ENCODE results near the gene TEAD1. TPM values are rescaled to one million over a fixed set of nuclear protein-coding genes. Genes with fewer than 3 reads are reported as not detected.

The TEAD1 gene
- total RNA-seq, 1 donor from 2014 or later, result 107 TPM

DNA sequence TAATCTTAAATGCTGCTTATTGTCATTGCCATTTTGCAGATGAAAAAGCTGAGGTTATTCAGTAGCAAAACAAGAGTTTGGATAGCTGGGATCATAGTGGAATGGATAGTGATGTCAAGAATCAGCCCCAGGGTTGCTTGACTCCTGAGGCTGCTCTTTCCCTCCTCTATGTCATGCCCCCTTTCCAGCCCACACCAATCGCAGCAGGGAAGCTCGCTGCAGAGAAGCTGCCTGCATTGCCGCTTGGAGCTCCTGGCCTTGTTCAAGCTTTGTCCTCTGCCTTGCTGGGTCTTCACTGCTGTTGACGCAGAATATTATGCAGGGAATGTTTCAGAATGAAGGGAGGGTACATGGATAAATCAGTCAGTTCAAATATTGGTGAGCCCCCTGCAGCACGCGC lies 206.1 kb downstream of the TEAD1 start:
- DNase-seq (no peak), ATAC-seq (ENCODE audit: poor library complexity) (no peak)
- intact Hi-C loops (cut with DNase I), result no loop called here

GRCh38 chr11:12882670-12883069 lies 208.4 kb downstream of the TEAD1 start:
- intact Hi-C loops (cut with DNase I), result no loop called here
- ATAC-seq (ENCODE audit: poor library complexity) (no peak), DNase-seq (no peak)

- no peak for DNase-seq
- ATAC-seq (ENCODE audit: poor library complexity), result no peak
Measured at GRCh38 chr11:12884751-12885318, 210.6 kb downstream of the TEAD1 start.

DNA sequence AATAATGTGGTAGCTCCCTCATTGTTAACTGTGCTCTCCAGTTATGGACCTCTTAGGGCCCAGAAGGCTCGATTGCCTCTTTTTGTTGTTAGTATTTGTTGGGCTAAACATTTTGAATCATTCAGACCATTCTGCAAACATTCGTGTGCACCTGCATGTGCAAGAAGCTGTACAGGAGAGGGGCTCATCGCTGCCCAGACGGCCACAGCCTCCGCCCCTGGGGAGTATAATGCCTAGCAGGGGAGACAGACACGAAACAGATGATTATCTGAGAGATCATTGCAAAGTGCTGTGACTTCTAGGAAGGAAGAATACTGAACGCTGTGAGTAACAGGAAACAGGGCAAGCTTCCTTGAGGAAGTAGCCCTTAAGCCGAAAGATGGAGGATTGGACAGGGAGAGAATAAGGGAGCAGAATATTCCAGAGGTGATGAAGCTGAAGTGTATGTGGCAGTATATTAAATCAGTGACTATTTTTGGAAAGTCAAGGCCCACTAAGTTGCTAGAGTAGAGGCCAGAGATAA lies 211.6 kb downstream of the TEAD1 start:
- DNase-seq, result no peak
- intact Hi-C loops (cut with DNase I), result no loop called here
- no peak for ATAC-seq (ENCODE audit: poor library complexity)

More at GRCh38 chr11:12884751-12885318, 210.6 kb downstream of the TEAD1 start:
- intact Hi-C loops (cut with DNase I), result no loop called here

DNA sequence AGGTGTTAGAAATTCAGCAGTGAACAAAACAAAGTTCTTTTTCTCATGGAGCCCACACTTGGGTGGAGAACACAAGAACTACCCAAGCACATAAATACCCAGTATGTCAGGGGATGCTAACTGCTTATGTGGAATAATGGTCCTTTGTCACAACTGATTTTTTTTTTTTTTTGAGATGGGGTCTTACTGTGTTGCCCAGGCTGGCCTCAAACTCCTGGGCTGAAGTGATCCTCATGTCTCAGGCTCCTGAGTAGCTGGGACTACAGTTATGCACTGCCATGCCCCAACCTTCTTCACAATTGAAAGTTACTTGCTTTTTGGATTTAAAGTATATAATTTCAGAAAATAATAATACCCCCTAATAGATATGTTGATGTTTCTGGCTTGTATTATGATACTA lies 212.3 kb downstream of the TEAD1 start:
- intact Hi-C loops (cut with DNase I), result no loop called here
- ATAC-seq (ENCODE audit: poor library complexity), result no peak

GRCh38 chr11:12888525-12889158 lies 214.4 kb downstream of the TEAD1 start:
- intact Hi-C loops (cut with DNase I), result no loop called here
- DNase-seq (peak; percentile 92), ATAC-seq (ENCODE audit: poor library complexity) (peak; percentile 83)

More for the DNA sequence above, 212.3 kb downstream of the TEAD1 start:
- no peak for DNase-seq

GRCh38 chr11:12889243-12889642 lies 215.0 kb downstream of the TEAD1 start:
- intact Hi-C loops (cut with DNase I), result no loop called here
- DNase-seq (peak; percentile 58), ATAC-seq (ENCODE audit: poor library complexity) (peak; percentile 71)

DNA sequence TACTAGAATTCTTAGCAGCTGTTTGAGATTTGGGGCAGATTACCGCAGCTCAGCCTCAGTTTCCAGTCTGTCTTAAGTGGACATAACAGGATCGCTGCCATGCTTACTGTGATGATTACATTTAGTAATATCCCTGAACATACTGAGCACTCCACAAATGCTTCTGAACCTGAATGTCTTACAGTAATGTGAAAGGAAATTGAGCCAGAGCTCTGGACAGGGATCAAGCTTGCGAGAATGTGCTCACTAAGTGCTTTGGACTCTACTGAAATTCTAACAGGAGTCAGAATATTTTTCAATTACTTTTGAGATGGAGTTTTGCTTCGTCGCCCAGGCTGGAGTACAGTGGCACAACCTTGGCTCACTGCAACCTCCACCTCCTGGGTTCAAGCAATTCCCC lies 216.3 kb downstream of the TEAD1 start:
- ATAC-seq (ENCODE audit: poor library complexity) (no peak), DNase-seq (no peak)
- intact Hi-C loops (cut with DNase I), result loop anchor here (5.0 to 10.0 kb wide), 5 partner anchors 213 to 558 kb away; no protein-coding TSS in a partner anchor

DNA sequence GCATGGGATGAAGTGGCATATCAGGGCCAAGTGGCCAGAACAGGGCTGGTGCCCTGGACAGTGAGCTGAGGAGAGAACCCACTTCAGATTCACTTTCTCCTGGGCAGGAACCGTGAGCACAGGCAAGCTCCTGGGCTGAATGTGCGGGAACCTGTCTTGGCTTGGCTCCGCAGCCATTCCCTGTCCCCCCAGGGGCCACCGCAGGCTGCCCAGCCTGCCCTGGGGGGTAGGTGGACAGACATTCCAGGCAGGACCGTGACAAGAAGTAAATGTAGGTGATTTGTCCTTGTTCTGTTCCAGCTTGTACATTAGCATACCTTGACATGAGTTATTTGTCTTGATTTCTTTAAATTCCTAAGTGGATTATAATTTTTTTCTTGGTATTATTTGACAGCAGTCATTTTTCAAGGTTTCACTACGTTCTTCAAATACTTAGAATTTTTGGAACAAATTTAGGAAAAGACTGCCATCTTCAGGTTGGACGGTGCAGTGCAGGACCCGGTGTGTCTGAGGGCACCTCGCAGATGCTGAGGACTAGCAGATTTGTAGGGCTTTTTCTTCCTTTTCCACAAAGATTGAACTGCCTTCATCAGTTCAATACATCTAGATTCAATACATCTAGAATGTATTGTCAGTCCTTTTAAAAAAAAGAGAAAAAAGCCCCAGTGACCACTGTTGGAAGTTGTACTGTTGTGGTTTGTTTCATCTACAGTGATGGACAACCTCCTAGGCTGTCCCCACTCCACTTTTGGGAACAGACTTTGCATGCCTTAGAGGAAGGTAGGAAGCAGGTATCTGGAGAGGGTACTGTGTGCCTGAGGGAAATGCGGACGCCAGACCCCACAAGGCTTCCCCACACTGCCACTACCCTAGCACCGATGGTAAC lies 219.8 kb downstream of the TEAD1 start:
- ATAC-seq (ENCODE audit: poor library complexity) (no peak), DNase-seq (peak; percentile 65)
- intact Hi-C loops (cut with DNase I), result loop anchor here (5.0 to 10.0 kb wide), 5 partner anchors 217 to 562 kb away; no protein-coding TSS in a partner anchor

DNA sequence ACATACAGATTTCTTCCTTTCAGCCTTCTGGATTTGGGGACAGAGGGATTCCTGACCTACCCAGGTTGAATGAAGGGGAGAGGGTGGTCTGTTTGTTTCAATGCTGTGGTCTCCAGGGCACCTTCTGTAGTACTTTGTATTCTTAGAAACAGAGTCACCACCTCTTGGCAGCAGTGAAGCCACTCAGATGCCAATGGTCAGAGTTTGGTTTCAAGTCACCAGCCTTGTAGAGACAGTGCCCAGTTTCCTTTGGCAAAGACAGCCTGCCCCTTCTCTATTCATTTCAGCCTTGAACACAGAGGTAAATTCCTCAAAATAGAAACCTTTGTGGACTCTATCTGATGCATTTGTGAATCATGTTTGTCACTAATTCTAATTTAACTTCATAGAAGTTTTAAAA lies 223.2 kb downstream of the TEAD1 start:
- peak; percentile 87 for ATAC-seq (ENCODE audit: poor library complexity)
- DNase-seq, result no peak
- intact Hi-C loops (cut with DNase I), result loop anchor here (10.0 kb wide), 3 partner anchors 303 to 483 kb away; no protein-coding TSS in a partner anchor

DNA sequence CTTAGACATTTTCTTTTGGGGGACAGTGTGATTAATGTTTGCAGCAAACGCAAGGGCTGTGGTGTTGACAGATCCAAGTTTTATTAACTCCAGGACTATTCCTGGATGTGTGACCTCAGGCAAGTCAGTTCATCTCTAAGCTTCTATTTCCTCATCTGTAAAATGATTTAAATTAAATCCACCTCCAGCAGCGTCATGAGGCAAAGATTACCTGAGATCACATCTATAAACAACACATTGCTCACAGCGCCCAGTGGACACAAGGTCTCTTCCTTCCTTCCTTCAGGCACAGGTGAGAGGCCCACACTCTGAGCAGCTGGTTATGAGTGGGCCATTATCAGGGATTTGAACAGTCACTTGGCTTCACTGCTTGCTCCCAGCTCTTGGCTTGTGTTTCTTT lies 223.6 kb downstream of the TEAD1 start:
- ATAC-seq (ENCODE audit: poor library complexity), result peak; percentile 68
- DNase-seq, result no peak
- intact Hi-C loops (cut with DNase I), result loop anchor here (10.0 kb wide), 3 partner anchors 303 to 483 kb away; no protein-coding TSS in a partner anchor

GRCh38 chr11:12900496-12900895 lies 226.3 kb downstream of the TEAD1 start:
- DNase-seq (no peak), ATAC-seq (ENCODE audit: poor library complexity) (peak; percentile 28)
- intact Hi-C loops (cut with DNase I), result no loop called here

DNA sequence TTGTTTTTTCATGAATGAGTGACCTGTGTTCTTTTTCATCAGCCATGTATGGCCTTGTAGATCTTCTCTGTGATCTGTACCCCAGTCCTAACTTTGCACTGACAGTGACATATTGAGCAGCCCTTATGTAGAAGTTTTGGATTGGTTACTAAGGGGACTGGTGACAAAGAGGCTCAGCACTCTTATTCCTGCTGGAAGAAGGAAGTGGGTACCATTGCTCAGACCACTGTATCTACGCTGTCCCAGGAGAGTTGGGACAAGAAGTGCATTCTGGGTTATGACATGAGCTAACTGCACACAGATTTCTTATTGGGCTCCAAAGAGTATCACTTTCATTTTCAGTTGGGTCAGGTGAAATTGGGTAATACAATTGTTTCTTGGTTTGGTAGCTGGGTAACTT lies 227.1 kb downstream of the TEAD1 start:
- ATAC-seq (ENCODE audit: poor library complexity) (no peak), DNase-seq (no peak)
- intact Hi-C loops (cut with DNase I), result no loop called here

DNA sequence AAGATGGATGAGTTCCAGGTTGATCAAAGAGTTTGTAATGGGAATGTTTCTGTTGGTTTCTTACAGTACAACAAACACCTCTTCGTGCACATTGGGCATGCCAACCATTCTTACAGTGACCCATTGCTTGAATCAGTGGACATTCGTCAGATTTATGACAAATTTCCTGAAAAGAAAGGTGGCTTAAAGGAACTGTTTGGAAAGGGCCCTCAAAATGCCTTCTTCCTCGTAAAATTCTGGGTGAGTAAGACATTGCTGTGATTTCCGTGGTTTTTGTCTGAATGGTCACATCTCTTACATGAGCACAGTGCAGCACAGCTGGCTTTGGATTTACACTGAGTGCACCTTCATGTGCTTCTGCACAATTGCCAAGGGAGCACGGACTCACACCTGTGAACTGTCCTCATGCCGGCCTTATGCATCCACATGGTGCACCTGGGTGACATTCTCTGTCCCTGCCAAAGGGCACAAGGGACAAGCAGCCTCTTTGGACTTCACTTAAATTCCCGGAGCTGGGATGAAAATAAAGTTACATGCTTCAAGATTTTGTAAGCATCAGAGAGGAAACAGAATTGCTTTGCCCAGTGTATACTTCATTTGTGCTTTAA lies 227.8 kb downstream of the TEAD1 start:
- ATAC-seq (ENCODE audit: poor library complexity) (no peak), DNase-seq (no peak)
- intact Hi-C loops (cut with DNase I), result no loop called here

- intact Hi-C loops (cut with DNase I), result no loop called here
Measured at GRCh38 chr11:12902791-12903486, 228.7 kb downstream of the TEAD1 start.

GRCh38 chr11:12905435-12905834 lies 231.2 kb downstream of the TEAD1 start:
- DNase-seq (no peak), ATAC-seq (ENCODE audit: poor library complexity) (no peak)
- intact Hi-C loops (cut with DNase I), result no loop called here

More at GRCh38 chr11:12902791-12903486, 228.7 kb downstream of the TEAD1 start:
- DNase-seq (no peak), ATAC-seq (ENCODE audit: poor library complexity) (no peak)

DNA sequence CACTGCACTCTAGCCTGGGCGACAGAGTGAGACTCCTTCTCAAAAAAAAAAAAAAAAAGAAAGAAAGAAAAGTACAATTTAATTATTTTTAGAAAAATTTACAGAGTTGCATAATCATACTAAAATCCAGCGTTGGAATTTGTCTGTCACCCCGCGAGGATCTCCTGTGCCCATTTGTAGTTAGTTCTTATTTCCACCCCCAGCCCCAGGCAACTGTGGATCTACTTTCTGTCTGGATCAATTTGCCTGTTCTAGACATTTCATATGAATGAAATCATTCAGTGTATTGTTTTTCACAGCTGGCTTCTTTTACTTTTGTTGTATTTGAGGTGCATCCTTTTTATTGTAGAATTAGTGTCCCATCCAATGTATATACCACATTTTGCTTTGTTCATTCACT lies 232.3 kb downstream of the TEAD1 start:
- ATAC-seq (ENCODE audit: poor library complexity) (no peak), DNase-seq (no peak)
- intact Hi-C loops (cut with DNase I), result no loop called here

DNA sequence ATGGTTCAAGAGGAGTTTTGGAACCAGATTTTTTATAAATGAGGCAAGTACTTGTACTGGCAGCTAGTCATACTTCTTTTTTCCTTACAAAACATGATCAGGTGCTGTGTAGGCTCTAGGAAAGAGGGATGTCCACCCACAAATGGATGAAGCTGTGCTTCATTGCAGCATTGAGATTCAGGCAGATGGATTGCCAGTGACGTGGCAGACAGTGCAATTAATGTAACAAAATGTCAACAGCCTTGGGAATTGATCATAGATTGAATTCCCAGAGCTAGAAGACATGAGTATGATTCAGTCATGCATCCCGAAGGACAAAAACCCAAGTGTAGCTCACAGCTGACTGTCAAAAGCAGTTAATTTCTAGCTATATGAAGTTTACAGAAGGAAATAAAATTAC lies 235.7 kb downstream of the TEAD1 start:
- no peak for DNase-seq
- no peak for ATAC-seq (ENCODE audit: poor library complexity)
- intact Hi-C loops (cut with DNase I), result no loop called here

All from Right ventricle myocardium superior (tissue), 1 donor.